PC-3 (cell line): Measurements from ENCODE around the gene MEG3.

Experiments
- CTCF ChIP-seq: fragments of 300-600 bp; sonication (generic); conservative IDR thresholded peaks from 2 replicates; pipeline ENCODE4 v1.5.1; 2017; ENCODE audit warnings: antibody characterized with exemption, low read depth, mild to moderate bottlenecking, low read length
- EZH2 ChIP-seq: fragments of 300-600 bp; sonication (generic); IDR thresholded peaks from one replicate; pipeline ENCODE4 v1.6.1; 2017; ENCODE audit warnings: antibody characterized with exemption, mild to moderate bottlenecking, low read length; ENCODE audit not compliant: unreplicated experiment
- EZH2phosphoT487 ChIP-seq: fragments of 300-600 bp; sonication (generic); IDR thresholded peaks from 2 replicates; pipeline ENCODE4 v1.6.1; 2018; ENCODE audit warnings: mild to moderate bottlenecking, antibody characterized with exemption, low read length, borderline replicate concordance

GRCh38 chr14:100777818-100778525 is 47.9 kb upstream of the MEG3 start:
- TF ChIP-seq EZH2 (no peak), CTCF (no peak), EZH2phosphoT487 (no peak)
